Left colon (tissue), 2 donors: ENCODE measurements around the gene ANKRD34A. TPM values are rescaled to one million over a fixed set of nuclear protein-coding genes. Genes with fewer than 3 reads are reported as not detected.
"Not testable (repeated sequence)": the region's sequence is repeated elsewhere in the genome, so short reads cannot be mapped to it uniquely, and the experiment has no call there.

Experiments
- ATAC-seq: fragments of 200-7000 bp; cut with Tn5 transposase; one replicate; pipeline ENCODE4 v1.9.1; 2020; ENCODE audit warnings: mild to moderate bottlenecking, moderate library complexity
- DNase-seq, 2 donors: peaks; one replicate each; pipeline ENCODE4 v3.0.0-alpha.2; 2020
- intact Hi-C, 2 donors: fragments of 100-400 bp; cut with DNase I in 1 of 2; cut with micrococcal nuclease in 1 of 2; formaldehyde crosslinking; loops; one replicate each; pipeline versions ENCODE4 v1.11.2 to v1.14.0; 2022; cut with DNase I, micrococcal nuclease
- total RNA-seq, 2 donors: library from RNA; stranded (reverse); fragmentation: NEBNext Ultra II Directional; extraction: Animal tissue kit (Norgen Biotek cat#: 25700); gene quantifications; one replicate each; pipeline ENCODE4 v1.2.1, GENCODE V29; 2021
- donor health status: DM: no; HTN: no; CAD: no.
- donor health status: DM: yes; HTN: yes; CAD: no.

Gene ANKRD34A
- total RNA-seq, 2 donors from 2014 or later: 0.27 to 0.42 TPM

DNA sequence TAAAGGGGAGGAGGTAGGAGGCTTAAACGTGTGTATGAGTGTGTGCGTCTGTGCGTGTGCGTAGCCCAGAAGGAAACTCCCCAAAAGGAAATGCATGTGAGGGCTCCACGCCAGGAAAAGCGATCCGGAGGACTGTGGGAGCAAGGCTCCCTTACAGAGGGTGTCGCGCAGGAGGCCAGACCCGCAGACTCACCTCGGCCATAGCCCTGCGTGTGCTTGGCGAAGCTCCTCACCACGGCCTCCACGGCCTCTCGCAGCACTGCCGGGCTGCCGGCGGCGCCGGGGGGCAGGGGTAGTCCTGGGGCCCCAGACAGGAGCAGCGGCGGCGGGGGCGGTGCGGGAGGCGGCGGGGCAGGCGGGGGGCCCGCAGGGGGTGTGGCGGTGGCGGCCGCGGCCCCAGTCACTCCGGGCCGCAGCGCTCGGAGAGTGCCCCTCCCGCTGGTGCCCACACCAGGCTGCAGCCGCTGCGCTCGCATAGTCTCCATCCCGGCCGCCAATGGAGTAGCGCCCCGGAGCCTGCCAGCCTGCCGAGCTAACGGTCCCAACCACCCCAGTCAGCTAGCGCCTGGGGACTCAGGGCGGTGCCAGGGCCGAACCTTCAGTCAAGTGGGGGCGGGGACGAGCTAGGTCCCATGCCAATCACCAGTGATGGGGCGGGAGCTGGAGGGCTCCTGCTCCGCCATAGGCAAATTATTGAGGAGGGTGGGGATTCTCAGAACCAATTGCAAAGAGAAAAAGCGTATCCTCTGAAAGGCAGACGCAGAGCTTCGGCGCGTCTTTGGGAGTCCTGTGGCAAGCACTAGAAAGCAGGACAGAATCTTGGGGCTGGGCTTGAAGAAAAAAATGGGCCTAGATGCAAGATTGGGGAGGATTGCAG, 6.7 kb downstream of the ANKRD34A start, which contains the start of gene LIX1L:
Gene LIX1L (minus strand): TSS at position 575 of the 877 bp plus-strand sequence. CDS start 90 bp downstream, at position 485.
- DNase-seq (peak; percentile 96 to 97), ATAC-seq (peak; percentile 95)
- intact Hi-C loops: no loop called here

DNA sequence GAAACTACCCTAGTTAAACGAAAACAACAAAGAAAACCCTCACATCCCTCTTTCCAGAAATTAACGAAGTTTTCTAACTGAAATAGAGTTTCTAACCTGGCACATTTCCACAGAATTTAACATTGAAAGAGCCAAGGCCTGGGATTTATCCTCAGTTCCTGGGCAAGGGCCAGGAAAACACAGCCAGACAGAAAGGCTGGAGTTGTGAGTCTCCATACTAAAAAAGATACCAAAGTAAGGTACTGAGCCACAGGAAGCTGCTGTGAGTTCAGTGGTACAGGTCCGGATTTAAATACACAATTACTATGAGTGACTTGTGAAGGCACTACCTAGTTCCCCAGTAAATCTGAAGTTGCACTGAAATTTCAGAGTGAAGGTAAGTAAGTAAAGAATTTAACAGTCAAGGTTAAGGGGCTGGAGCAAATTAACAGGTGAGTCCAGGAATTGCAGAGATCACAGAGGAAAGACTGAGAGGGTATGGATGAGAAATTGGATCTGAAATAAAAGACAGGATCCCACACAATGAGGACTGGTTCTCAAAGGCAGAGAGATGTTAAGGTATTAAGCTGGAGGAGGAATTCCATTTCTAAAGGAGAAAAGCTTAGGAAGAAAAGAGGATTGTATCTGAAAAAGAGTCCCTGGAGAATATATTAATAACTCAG, 7.5 kb downstream of the ANKRD34A start:
- intact Hi-C loops: no loop called here
- DNase-seq: no peak

DNA sequence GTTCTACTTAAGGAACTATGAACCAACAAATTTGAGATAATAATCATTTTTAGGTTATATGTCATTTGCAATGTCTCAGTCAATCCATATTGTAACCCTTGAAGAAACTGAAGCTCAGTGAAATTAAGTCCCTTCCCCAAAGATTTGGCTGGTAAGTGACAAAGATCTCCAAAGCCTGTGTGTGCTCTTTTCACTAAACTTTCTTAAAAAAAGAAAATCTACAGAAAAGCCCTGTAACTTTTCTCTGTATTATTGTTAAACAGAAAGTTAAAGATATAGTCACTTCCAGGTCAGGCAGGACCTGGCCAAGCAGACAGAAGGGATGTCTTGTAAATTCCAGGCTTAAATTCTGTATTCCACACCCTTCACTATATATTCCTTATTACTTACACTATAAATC, 8.0 kb downstream of the ANKRD34A start:
- intact Hi-C loops: no loop called here
- DNase-seq: no peak
- ATAC-seq: no peak

More for the DNA sequence above, 7.5 kb downstream of the ANKRD34A start:
- no peak for ATAC-seq

DNA sequence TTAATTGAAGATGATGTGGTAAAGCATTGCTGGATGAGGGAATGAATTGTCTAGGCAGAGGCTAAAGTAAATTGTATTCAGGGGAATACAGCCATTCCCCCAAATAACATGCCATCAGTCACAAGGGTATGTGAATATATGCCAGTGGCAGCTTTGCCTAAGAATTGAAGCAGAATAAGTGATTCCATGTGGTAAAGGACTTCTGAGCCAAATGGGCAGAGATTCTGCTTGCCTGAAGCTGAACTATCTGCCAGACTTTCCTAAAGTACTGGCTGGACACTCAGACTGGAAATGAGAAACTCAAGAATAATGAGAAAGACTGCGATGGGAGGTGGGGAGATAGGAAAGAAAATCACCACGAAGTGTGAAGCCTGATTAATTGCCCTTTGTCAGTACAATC, 8.9 kb downstream of the ANKRD34A start:
- ATAC-seq: no peak
- no peak for DNase-seq
- intact Hi-C loops: no loop called here

DNA sequence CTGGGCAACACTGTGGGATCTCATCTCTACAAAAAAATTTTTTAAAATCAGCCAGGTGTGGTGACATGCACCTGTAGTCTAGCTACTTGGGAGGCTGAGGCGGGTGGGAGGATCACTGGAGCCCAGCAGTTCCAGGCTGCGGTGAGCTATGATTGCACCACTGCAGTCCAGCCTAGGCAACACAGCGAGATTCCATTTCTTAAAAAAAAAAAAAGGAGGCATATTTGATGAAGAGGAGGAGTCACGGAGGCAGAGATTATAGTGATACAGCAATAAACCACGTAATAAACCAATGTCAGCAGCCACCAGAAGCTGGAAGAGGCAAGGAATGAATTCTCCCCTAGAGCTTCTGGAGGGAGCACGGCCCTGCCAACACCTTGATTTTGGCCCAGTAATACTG, 10.5 kb downstream of the ANKRD34A start:
- ATAC-seq (peak; percentile 41), DNase-seq (no peak)
- intact Hi-C loops: no loop called here

DNA sequence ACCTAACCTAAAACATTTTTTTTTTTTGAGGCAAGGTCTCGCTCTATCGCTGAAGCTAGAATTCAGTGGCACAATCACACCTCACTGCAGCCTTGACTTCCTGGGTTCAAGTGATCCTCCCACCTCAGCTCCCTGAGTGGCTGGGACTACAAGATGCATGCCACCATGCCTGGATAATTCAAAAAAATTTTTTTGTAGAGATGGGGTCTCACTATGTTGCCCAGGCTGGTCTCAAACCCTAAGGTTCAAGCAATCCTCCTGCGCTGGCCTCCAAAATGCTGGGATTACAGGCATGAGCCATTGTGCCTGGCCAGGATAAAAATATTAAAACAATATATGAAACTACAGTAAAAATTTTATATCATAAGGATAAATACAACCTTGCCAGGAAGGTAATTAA, 11.5 kb downstream of the ANKRD34A start:
- DNase-seq (no peak), ATAC-seq (no peak)
- intact Hi-C loops: no loop called here

DNA sequence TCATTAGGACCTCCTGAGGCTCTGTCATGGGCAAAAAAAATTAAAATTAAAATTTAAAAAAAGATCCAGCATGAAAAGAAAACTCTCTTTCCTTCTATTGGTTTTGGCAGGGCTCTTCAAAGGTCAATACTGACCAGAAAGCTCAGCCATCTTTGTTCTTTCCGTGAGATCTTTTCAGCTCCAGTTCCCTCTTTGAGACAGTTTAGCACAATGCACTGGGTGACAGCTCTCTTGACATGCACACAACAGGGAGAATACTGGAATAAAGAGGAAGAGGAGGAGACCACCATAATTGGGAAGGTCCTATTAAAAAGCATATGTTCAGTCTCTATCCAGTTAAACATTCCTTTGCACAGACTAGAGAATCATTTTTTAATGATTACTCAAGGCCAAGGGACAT, 12.8 kb downstream of the ANKRD34A start:
- intact Hi-C loops: no loop called here
- DNase-seq: no peak
- no peak for ATAC-seq

DNA sequence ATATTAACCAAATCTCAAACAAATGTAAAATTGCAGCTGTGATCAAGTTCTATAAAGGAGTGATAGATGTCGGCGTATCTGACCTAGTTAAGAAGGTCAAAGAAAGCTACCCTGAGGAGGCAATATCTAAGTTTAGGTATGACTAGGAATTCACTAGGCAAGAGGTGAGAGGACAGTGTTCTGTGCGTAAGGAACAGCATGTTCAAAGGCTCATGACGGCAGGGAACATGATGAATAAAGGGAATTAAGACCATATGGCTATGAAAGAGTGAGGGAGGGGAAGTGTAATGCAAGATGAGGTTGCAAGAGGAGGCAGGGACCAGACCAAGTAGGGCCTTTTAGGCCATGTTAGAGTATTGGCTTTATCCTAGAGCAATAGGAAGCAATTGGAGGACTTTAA, 15.2 kb downstream of the ANKRD34A start:
- DNase-seq (no peak), ATAC-seq (no peak)
- intact Hi-C loops: no loop called here

DNA sequence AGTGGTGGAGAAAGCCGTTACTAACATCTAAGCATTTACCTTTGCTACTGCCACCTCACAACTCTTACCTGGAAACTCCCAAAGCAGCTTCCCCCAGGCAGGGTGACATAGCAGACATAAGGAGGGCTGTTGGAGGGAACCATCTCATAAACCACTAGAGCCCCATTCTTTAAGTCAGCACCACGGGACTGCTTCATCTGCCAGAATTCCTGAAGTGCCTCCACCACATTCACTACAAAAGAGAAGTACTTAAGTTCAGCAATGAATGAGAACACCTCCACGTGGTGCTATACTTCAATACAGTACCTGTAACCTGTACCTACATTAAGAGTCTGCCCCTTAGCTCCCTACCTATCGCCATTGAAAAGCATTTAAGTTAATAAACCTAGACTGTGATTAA, 16.8 kb downstream of the ANKRD34A start:
- DNase-seq (no peak), ATAC-seq (no peak)
- intact Hi-C loops: no loop called here

DNA sequence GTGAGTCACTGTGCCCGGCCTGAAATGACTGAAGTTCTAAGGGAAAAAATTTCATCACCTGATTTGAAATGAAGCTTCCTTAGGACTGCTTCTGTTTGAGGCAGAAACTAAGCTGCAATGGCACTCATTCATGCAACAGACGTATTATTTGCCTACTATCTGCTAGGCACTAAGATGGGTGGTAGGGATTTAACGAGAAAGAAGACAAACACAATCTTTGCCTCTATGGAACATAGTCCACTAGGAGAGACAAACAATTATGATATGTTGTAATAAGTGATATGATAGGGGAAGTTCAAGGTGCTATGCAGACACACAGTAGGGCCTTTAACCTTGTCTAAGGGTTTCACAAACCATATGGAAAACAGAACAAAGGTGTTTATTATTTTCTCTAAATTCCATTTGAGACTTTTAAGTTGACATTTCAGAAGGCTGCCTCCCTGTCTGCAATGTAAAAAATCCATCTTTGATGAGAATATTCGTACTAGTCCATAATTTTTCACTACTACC, 17.8 kb downstream of the ANKRD34A start:
- peak; percentile 78 for ATAC-seq
- intact Hi-C loops: no loop called here
- no peak for DNase-seq

DNA sequence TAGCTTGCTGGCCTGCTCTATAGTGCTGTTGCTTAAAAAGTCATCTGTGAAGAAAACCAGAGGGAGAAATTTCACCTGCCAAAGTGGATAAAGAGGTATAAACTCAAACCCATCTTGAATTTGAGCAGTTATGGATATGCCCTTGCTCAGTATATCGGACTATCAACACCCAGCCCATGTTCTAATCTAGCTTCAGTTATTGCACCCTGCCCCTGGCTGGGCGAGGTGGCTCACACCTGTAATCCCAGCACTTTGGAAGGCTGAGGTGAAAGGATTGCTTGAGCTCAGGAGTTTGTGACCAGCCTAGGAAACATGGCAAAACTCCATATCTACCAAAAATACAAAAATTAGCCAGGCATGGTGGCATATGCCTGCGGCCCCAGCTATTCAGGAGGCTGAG, 19.8 kb downstream of the ANKRD34A start:
- intact Hi-C loops: no loop called here
- DNase-seq (no peak), ATAC-seq (peak; percentile 75)

DNA sequence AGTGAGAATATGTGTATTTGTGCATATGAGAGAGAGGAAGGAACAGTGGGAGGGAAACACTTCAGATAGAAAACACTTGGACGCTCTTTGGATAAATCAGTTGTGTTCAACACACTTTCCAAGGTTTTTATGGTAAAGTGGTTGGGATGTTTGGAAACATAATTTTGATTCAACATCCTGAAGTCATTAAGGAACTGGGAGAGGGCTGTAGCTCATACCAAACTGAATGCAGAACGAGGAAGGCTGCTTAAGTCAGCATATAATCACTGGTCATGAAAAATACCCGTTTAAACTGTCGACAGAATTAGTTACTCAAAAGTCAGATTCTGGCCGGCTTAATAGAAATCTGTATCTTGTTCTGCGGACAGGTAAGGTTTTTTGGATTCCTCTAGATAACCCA, 21.5 kb downstream of the ANKRD34A start:
- no peak for DNase-seq
- no peak for ATAC-seq
- intact Hi-C loops: no loop called here

DNA sequence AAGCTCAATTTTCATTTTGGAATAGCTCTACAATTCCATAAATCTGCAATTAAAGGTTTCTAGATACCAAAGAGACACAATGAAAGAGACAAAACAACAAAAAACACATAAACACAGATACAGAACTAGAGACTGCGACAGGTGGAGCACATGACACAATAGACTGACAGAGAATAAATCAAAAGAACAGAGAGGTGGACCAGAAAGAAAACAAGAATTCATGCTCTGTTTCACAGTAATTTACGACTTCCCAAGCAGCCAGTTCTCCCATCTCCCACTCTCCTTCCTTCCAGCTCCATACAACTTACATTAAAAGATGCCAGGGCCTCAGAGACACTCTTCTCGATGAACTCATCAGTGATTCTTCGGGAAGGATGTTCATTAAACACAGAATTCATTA, 22.0 kb downstream of the ANKRD34A start:
- DNase-seq (no peak), ATAC-seq (no peak)
- intact Hi-C loops: no loop called here

DNA sequence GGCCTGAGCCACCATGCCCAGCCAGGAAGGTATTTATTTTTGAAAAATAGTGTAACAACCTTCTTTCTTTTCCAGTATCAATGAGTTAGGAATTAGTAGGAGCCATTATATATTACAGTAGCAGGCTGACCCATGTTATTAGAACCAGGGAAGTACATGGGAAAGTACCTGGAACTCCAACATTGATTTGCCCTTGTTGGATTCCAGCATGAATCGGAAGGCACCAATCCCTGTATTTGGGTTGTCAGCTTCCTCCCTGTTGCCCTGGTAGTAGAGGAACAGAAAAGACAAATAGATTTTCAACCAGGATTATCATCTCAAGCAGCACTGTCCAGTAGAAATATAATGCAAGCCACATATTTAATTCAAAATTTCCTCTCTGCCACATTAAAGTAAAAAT, 26.9 kb downstream of the ANKRD34A start:
- no peak for DNase-seq
- intact Hi-C loops: no loop called here
- no peak for ATAC-seq

DNA sequence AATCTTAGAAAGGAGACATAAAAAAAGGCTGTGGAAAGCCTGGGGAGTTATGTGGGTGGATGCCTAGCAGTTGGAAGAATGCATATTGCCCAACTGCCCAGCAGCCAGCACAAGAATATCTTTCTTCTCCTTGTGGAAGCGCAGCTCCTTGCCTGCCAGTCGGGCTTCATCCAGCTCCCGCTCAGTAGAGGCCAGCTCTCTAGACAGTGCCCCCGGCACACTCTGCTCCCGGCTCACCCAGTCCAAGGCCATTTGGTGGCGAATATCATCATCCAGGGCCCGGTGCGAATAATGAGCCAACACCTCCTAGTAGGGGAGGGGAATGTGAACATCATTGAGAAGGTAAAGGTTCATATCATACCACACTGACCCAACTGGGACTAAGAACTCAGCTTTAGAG, 28.1 kb downstream of the ANKRD34A start:
- ATAC-seq (no peak), DNase-seq (no peak)
- intact Hi-C loops: no loop called here

DNA sequence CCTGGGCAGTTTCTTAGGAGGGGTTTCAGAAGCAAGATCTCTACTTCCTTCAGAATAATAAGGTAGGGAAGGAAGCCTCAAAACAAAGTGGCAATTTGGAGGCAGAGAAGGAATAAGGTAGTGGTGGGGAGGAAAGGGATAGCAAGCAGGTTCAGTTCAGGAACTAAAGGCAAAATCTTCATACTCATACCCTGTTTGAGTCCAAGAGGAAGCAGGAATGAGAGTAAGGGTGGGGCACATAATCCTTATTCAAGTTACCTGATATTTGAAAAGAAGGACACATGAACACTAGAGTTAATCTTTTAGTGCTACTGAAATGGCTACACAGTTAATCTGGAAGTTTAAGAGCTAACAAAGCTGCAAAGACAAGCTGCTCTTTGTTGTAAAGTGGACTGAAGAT, 28.7 kb downstream of the ANKRD34A start:
- DNase-seq (no peak), ATAC-seq (peak; percentile 62)
- intact Hi-C loops: no loop called here

DNA sequence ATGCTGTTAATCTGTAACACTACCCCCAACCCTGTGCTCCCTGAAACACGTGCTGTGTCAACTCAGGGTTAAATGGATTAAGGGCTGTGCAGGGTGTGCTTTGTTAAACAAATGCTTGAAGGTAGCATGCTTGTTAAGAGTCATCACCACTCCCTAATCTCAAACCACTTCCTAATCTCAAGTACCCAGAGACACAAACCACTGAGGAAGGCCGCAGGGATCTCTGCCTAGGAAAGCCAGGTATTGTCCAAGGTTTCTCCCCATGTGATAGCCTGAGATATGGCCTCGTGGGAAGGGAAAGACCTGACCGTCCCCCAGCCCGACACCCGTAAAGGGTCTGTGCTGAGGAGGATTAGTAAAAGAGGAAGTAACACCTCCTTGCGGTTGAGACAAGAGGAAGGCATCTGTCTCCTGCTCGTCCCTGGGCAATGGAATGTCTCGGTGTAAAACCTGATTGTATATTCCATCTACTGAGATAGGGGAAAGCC, 31.8 kb downstream of the ANKRD34A start:
- intact Hi-C loops, DNase-seq, ATAC-seq: not testable (repeated sequence)

DNA sequence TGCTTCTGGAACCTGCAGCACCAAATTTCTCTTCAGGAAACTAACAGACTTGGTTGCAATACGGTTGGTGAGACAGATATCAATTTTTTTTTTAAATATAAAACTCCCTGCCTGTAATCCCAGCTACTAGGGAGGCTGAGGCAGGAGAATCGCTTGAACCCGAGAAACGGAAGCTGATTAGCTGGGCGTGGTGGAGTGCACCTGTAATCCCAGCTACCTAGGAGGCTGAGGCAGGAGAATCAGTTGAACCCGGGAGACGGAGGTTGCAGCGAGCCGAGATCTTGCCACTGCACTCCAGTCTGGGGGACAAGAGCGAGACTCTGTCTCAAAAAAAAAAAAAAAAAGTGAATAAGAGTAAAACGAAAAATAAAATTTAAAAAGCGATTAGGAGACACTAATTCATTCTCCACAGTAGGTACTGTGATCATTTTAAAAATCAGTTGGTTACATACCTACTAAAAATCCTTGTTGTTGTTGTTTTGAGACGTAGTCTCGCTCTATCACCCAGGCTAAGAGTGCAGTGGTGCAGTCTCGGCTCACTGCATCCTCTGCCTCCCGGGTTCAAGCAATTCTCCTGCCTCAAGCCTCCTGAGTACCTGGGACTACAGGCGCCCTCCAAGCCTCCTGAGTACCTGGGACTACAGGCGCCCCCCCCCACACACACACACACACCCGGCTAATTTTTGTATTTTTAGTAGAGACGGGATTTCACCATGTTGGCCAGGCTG, 36.3 kb downstream of the ANKRD34A start:
- peak; percentile 15 for ATAC-seq

More for the DNA sequence above, 36.3 kb downstream of the ANKRD34A start:
- intact Hi-C loops: no loop called here
- peak in 1 of 2 donors; percentile 41 for DNase-seq
